COR-L47 (cell line): ENCODE results near the gene ABCA6.

Experiments used
- DNase-seq: peaks from one replicate; lab custom pipeline; 2025; lab: John Stamatoyannopoulos, UW

The ABCA6 gene

GRCh38 chr17:69048634-69049033 lies 93.1 kb downstream of the ABCA6 start:
- DNase-seq: no peak

DNA sequence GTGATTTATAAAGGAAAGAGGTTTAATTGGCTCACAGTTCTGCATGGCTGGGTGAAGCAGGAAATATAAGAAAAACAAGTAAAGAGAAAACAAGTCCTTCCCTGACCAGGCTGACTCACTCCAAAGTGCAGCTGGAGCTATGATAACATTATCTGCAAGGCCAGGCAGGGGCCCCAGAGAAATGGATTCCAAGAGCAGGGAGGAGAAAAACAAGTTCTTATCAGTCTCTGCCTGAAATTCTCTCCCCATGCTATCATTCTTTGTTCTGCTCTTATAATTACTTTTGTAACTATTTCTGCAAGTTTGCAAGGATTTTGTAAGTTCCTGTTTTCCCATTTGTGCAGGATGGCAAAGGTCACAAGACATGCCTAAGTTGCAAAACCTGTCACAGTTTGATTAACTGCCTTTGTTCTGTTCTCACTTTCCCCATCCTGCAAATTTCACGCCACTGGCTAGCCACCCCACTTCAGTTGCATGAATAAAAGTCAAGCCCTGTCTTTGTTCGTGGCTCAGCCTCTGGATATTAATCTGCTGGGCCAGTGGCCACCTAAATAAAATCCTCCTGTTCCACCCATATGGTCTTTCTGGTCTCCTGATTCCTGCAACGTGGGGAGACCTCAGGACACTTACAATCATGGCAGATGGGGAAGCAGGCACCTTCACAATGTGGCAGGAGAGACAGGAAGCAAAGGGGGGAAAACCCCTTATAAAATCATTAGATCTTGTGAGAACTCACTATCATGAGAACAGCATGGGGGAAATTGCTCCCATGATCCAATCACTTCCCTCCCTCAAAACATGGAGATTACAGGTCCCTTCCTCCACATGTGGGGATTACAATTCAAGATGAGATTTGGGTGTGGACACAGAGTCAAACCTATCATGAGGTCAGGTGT lies 94.1 kb downstream of the ABCA6 start:
- DNase-seq: no peak

DNA sequence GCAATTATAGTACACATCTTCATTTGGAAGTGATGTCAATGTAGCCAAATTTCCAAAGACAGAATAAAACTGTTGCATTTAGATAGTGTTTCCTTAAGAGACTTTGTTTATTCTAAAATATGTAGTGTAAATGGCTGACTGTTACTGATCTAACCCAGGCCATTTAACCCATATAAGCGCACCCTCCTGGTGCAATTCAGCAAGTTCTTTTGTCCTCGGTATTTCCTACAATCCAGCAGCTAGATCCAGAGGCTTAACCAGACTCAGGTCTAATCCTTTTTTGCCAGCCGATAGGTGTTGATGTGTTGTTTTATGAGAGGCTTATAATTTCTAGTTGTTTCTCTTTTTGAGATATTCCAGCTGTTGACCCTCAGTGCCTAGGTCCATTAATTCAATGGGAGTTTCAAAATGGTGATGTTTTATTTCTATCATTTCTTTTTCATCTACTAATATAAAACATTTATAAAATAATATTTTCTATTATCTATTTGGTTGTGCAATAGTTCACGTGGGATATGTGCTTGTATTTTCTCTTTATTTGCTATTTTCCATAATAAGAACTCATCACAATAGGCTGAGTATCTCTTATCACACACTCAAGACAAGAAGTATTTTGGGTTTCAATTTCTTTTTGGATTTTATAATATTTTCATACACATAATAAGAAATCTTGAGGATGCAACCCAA lies 95.4 kb downstream of the ABCA6 start:
- no peak for DNase-seq

DNA sequence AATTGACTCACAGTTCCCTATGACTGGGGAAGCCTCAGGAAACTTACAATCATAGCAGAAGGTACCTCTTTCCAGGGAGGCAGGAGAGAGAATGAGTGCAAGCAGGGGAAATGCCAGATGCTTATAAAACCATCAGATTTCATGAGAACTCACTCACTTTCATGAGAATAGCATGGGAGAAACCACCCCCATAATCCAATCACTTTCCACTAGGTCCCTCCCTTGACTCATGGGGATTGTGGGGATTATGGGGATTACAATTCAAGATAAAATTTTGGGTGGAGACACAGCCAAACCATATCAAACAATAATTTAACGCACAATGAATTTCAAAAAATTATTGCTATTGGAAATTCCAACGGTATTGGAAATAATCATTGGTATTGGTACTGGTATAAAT lies 96.0 kb downstream of the ABCA6 start:
- no peak for DNase-seq

- DNase-seq: no peak
These were observed 97.3 kb downstream of the ABCA6 start for GRCh38 chr17:69044371-69044770.

DNA sequence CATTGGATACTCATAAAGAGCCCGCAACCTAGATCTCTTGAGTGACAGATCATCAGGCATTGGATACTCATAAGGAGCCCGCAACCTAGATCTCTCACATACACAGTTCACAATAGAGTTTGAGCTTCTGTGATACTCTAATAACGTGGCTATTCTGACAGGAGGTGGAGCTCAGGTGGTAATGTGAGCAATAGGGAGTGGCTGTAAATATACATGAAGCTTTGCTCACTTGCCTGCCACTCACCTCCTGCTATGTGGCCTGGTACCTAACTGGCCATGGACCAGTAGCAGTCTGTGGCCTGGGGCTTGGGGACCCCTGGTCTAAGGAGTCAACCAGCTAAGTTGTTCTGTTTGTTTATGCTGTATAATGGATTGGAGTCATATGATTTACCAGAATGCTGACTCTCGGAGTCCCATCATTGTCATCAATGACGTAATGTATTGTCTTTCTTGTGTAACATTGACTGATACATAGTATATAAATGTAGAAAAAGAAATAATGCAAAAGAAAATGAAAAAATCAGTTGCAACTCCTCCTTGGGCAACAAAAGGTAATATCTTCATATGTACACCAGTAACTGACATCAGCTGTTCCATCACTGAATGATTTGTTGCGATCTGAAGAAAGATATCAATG lies 98.5 kb downstream of the ABCA6 start:
- DNase-seq: no peak

- DNase-seq: no peak
These were observed 99.4 kb downstream of the ABCA6 start for GRCh38 chr17:69042308-69042707.

- DNase-seq: no peak
These were observed 109.9 kb downstream of the ABCA6 start for GRCh38 chr17:69031839-69032238.

DNA sequence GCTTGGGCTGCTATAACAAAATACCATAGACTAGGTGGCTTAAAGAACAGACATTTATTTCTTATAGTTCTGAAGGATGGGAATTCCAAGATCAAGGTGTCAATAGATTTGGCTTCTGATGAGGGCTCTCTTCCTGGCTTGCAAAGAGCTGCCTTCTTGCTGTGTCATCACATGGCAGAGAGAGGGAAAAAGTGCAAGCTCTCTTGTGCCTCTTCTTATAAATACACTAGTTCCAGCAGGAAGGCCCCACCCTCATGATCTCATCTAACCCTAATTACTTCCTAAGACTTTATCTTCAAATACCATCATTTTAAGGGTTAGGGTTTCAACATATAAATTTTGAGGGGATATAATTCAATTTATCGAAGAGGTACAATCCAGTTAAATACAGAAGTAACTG lies 111.5 kb downstream of the ABCA6 start:
- DNase-seq: no peak
